K562 (cell line): ENCODE results near the gene PQBP1. TPM values are rescaled to one million over a fixed set of nuclear protein-coding genes. Genes with fewer than 3 reads are reported as not detected.
A peak's percentile ranks its signal among the peaks of the same experiment; 100 is the strongest.

Experiments
- CSDE1 ChIP-seq, 2 experiments: fragments of 450-650 bp; IDR thresholded peaks; 2 replicates each; pipeline ENCODE4 v1.6.1; 2016; ENCODE audit warnings: mild to moderate bottlenecking in 1 of 2
- CTBP1 ChIP-seq: fragments of 450-650 bp; IDR thresholded peaks from 2 replicates; pipeline ENCODE4 v1.6.1; 2016; ENCODE audit warnings: borderline replicate concordance
- CXXC5 ChIP-seq: fragments of 250-450 bp; sonication (Bioruptor Pico); IDR thresholded peaks from 2 replicates; pipeline ENCODE4 v1.8.0; 2022; ENCODE audit warnings: inconsistent platforms, mild to moderate bottlenecking, moderate library complexity
- ELF2 ChIP-seq: fragments of 250-450 bp; sonication (Bioruptor Pico); IDR thresholded peaks from 2 replicates; pipeline ENCODE4 v1.5.0; 2021; ENCODE audit warnings: mild to moderate bottlenecking
- GATAD2A ChIP-seq: fragments of 450-650 bp; IDR thresholded peaks from 2 replicates; pipeline ENCODE4 v1.6.1; 2017
- GTF2B ChIP-seq: IDR thresholded peaks from 2 replicates; pipeline ENCODE4 v1.6.1; 2011; ENCODE audit not compliant: insufficient read length; ENCODE audit errors: extremely low read depth
- MXD1 ChIP-seq: fragments of 250-450 bp; sonication (Bioruptor Pico); IDR thresholded peaks from 2 replicates; pipeline ENCODE4 v1.8.0; 2021; ENCODE audit warnings: borderline replicate concordance, mild to moderate bottlenecking, moderate library complexity; ENCODE audit not compliant: poor library complexity, severe bottlenecking
- NR3C1 ChIP-seq: sonication (generic); formaldehyde crosslinking; IDR thresholded peaks from 2 replicates; pipeline ENCODE4 v1.8.1; 2022; ENCODE audit warnings: missing genetic modification reagents
- NRF1 ChIP-seq, 2 experiments: fragments of 450-650 bp; IDR thresholded peaks in 1 of 2; conservative IDR thresholded peaks in 1 of 2; 2 replicates each; pipeline ENCODE4 v1.6.1; 2014; ENCODE audit warnings: mild to moderate bottlenecking in 2 of 2
- RB1 ChIP-seq: fragments of 450-650 bp; IDR thresholded peaks from 2 replicates; pipeline ENCODE4 v1.6.1; 2017; ENCODE audit warnings: low read depth, mild to moderate bottlenecking
- RBFOX2 ChIP-seq: fragments of 200-400 bp; formaldehyde crosslinking; IDR thresholded peaks from 2 replicates; pipeline ENCODE4 v1.6.1; 2017; ENCODE audit warnings: low read depth, mild to moderate bottlenecking, low read length, moderate library complexity
- SAP30 ChIP-seq: fragments of 200-600 bp; sonication (generic); IDR thresholded peaks from 2 replicates; pipeline ENCODE4 v1.6.1; 2012; ENCODE audit warnings: borderline replicate concordance, low read depth, mild to moderate bottlenecking, moderate library complexity, low read length, control low read depth, inconsistent platforms; ENCODE audit not compliant: insufficient read depth, poor library complexity, severe bottlenecking
- SIN3A ChIP-seq, 2 experiments: fragments of 150-350 bp in 1 of 2; IDR thresholded peaks; 2 replicates each; pipeline ENCODE4 v1.6.1; 2011 to 2016; ENCODE audit warnings: borderline replicate concordance in 2 of 2, low read depth in 2 of 2, low read length in 2 of 2, mild to moderate bottlenecking in 2 of 2, moderate library complexity in 2 of 2; ENCODE audit not compliant: control insufficient read depth in 1 of 2
- SRSF9 ChIP-seq: fragments of 200-400 bp; formaldehyde crosslinking; IDR thresholded peaks from 2 replicates; pipeline ENCODE4 v1.6.1; 2017; ENCODE audit warnings: low read depth, low read length, borderline replicate concordance
- SUPT5H ChIP-seq: fragments of 450-650 bp; IDR thresholded peaks from 2 replicates; pipeline ENCODE4 v1.6.1; 2016
- TAF7 ChIP-seq: fragments of 450-650 bp; IDR thresholded peaks from 2 replicates; pipeline ENCODE4 v1.6.1; 2016; ENCODE audit warnings: missing genetic modification characterization, missing compliant biosample characterization
- VEZF1 ChIP-seq: fragments of 200-800 bp; sonication (Bioruptor generic); IDR thresholded peaks from 2 replicates; pipeline ENCODE4 v1.6.1; 2017; ENCODE audit warnings: missing genetic modification characterization, missing compliant biosample characterization
- ZNF12 ChIP-seq: sonication (generic); formaldehyde crosslinking; IDR thresholded peaks from 2 replicates; pipeline ENCODE4 v1.4.0; 2020; ENCODE audit warnings: mild to moderate bottlenecking, missing genetic modification reagents
- polyA plus RNA-seq, 8 experiments: library from polyadenylated mRNA; depleted of rRNA in 4 of 8; stranded (reverse) in 5 of 8; unstranded in 3 of 8; fragments of >200 nt; fragmentation: Nextera tagmentation in 2 of 8; fragmentation: Illumina TruSeq in 1 of 8; extraction: Ambion mirVana in 2 of 8; extraction: Trizol in 1 of 8; gene quantifications; 2 replicates each; pipeline versions ENCODE4 v1.2.1 to v1.2.3, GENCODE V29; 2011 to 2014; ENCODE audit warnings: inconsistent platforms in 1 of 8, missing spikeins in 1 of 8
- total RNA-seq, 7 experiments: library from RNA; depleted of rRNA in 6 of 7; stranded (reverse); fragments of >200 nt in 6 of 7; fragmentation: Illumina TruSeq in 2 of 7; extraction: Trizol in 2 of 7; gene quantifications; 2 replicates each; pipeline versions ENCODE4 v1.2.1 to v1.2.3, GENCODE V29; 2011 to 2021; ENCODE audit warnings: low replicate concordance in 1 of 7
- TF ChIP-seq, protein P1 (sequence below), 2 experiments: fragments of 450-650 bp in 1 of 2; IDR thresholded peaks; 2 replicates each; pipeline ENCODE4 v1.6.1; 2011 to 2017; ENCODE audit warnings: low read depth in 2 of 2, antibody characterized with exemption in 1 of 2, borderline replicate concordance in 1 of 2, low read length in 1 of 2, mild to moderate bottlenecking in 1 of 2, mixed read lengths in 1 of 2; ENCODE audit not compliant: control insufficient read depth in 1 of 2
- TF ChIP-seq, protein P2 (sequence below): sonication (generic); formaldehyde crosslinking; IDR thresholded peaks from 2 replicates; pipeline ENCODE4 v1.8.0; 2022; ENCODE audit warnings: missing genetic modification reagents, mild to moderate bottlenecking, moderate library complexity, borderline replicate concordance

PQBP1 gene
- total and polyA plus RNA-seq, 9 of the 15 experiments (the other 6 are each of a cell fraction or from before 2014, with no cell fraction given) = 41.3 to 262 (median 112) TPM

DNA sequence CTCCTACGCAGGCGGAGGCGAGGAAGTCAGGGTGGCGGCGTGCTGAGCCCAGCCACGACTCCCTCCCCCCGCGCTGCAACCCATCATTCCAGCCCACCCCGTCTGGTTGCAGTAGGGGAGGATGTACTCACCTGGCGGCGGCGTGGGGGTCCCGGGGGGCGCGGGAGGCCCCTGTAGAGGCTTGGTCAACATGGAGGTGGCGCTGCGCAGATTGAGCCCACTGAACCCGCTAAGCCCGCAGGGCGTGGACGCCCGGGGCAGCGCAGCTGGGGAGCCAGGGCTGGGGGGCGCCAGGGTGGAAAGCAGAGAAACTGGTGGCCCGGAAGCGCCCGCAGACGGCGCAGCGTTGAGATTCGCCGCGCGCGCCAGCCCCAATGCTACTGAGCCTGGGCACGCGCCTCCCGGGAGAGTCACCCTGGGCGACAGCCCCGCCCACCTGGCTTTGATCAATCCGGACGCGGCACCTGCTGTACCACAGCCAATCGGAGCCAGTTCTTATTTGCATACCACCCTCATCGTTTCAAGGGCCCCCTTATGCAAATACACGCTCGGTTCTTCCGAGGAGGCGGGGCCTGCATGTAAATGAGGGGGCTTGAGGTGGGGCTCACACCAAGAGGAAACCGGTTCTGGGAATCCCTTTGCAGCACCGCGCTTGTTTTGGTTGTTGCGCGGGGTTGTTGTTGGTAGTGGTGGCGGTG lies 21.1 kb downstream of the PQBP1 start, which contains the start of gene PIM2 (continued):
- TF ChIP-seq VEZF1 (CRISPR knock-in tag) (peak; percentile 68), CTBP1 (peak; percentile 31; the same call in 1 of the 2 replicates), GATAD2A (no peak), RBFOX2 (peak; percentile 100), GTF2B (peak; percentile 47), SIN3A (IDR thresholded peaks at IDR 0.05; ENCODE audit: borderline replicate concordance in 2 of 2, control insufficient read depth in 1 of 2, low read depth in 2 of 2, low read length in 2 of 2) (peak in 1 of 2 experiments; percentile 80; a peak in 2 of 4 replicates), RB1 (peak; percentile 36), CSDE1 (IDR thresholded peaks at IDR 0.05) (no peak), MXD1 (CRISPR knock-in tag) (peak; percentile 48), SRSF9 (no peak), CXXC5 (CRISPR knock-in tag) (peak; percentile 56), SUPT5H (peak; percentile 84), ELF2 (CRISPR knock-in tag) (peak; percentile 62; the same call in 1 of the 2 replicates), ZNF12 (CRISPR knock-in tag) (peak; percentile 65; the same call in 1 of the 2 replicates), NRF1 (conservative IDR thresholded peaks at IDR 0.05 in 1 of 2, IDR thresholded peaks at IDR 0.05 in 1 of 2) (peak; percentile 85 to 87), SAP30 (peak; percentile 36), NR3C1 (CRISPR knock-in tag) (0 out of 2 replicates have a peak, but pooled peaks have one; percentile 66), TAF7 (peak; percentile 88)
- TF ChIP-seq, protein P1, sequence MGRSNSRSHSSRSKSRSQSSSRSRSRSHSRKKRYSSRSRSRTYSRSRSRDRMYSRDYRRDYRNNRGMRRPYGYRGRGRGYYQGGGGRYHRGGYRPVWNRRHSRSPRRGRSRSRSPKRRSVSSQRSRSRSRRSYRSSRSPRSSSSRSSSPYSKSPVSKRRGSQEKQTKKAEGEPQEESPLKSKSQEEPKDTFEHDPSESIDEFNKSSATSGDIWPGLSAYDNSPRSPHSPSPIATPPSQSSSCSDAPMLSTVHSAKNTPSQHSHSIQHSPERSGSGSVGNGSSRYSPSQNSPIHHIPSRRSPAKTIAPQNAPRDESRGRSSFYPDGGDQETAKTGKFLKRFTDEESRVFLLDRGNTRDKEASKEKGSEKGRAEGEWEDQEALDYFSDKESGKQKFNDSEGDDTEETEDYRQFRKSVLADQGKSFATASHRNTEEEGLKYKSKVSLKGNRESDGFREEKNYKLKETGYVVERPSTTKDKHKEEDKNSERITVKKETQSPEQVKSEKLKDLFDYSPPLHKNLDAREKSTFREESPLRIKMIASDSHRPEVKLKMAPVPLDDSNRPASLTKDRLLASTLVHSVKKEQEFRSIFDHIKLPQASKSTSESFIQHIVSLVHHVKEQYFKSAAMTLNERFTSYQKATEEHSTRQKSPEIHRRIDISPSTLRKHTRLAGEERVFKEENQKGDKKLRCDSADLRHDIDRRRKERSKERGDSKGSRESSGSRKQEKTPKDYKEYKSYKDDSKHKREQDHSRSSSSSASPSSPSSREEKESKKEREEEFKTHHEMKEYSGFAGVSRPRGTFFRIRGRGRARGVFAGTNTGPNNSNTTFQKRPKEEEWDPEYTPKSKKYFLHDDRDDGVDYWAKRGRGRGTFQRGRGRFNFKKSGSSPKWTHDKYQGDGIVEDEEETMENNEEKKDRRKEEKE (IDR thresholded peaks at IDR 0.05; ENCODE audit: borderline replicate concordance in 1 of 2, control insufficient read depth in 1 of 2, low read depth in 2 of 2, low read length in 1 of 2) = no peak
- TF ChIP-seq, protein P2, sequence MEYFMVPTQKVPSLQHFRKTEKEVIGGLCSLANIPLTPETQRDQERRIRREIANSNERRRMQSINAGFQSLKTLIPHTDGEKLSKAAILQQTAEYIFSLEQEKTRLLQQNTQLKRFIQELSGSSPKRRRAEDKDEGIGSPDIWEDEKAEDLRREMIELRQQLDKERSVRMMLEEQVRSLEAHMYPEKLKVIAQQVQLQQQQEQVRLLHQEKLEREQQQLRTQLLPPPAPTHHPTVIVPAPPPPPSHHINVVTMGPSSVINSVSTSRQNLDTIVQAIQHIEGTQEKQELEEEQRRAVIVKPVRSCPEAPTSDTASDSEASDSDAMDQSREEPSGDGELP (CRISPR knock-in tag) = peak; percentile 63
